H9 (cell line): ENCODE data around the gene CDH7. TPM values are rescaled to one million over a fixed set of nuclear protein-coding genes. Genes with fewer than 3 reads are reported as not detected.

Source experiments
- DNase-seq: peaks from one replicate; pipeline ENCODE4 v3.0.0-alpha.2; 2017
- H2AFZ ChIP-seq: one replicate; pipeline ENCODE4 v1.6.1; 2013; ENCODE audit warnings: mild to moderate bottlenecking, low read length, control low read depth, moderate library complexity
- H2AK5ac ChIP-seq: 2 replicates; pipeline ENCODE4 v1.6.1; 2013; ENCODE audit warnings: low read length, control low read depth, mixed read lengths; ENCODE audit not compliant: insufficient read length
- H2BK120ac ChIP-seq: one replicate; pipeline ENCODE4 v1.6.1; 2013; ENCODE audit warnings: low read depth, mild to moderate bottlenecking, low read length, control low read depth, inconsistent platforms; ENCODE audit not compliant: poor library complexity, severe bottlenecking
- H2BK12ac ChIP-seq: 2 replicates; pipeline ENCODE4 v1.6.1; 2013; ENCODE audit warnings: low read length, control low read depth, mixed read lengths, low read depth; ENCODE audit not compliant: insufficient read length
- H2BK15ac ChIP-seq: 2 replicates; pipeline ENCODE4 v1.6.1; 2013; ENCODE audit warnings: low read depth, low read length, control low read depth
- H2BK20ac ChIP-seq: one replicate; pipeline ENCODE4 v1.6.1; 2013; ENCODE audit warnings: low read depth, mild to moderate bottlenecking, low read length, control low read depth, inconsistent platforms; ENCODE audit not compliant: poor library complexity, severe bottlenecking
- H2BK5ac ChIP-seq: 2 replicates; pipeline ENCODE4 v1.6.1; 2013; ENCODE audit warnings: low read length, control low read depth, mixed read lengths; ENCODE audit not compliant: insufficient read length
- H3K14ac ChIP-seq: 2 replicates; pipeline ENCODE4 v1.6.1; 2013; ENCODE audit warnings: low read length, control low read depth; ENCODE audit not compliant: insufficient read depth
- H3K18ac ChIP-seq: 2 replicates; pipeline ENCODE4 v1.6.1; 2013; ENCODE audit warnings: low read depth, mild to moderate bottlenecking, mixed read lengths, low read length, control low read depth; ENCODE audit not compliant: insufficient read length
- H3K23ac ChIP-seq: 2 replicates; pipeline ENCODE4 v1.6.1; 2013; ENCODE audit warnings: low read length, control low read depth, mixed read lengths, low read depth; ENCODE audit not compliant: insufficient read length
- H3K23me2 ChIP-seq: 2 replicates; pipeline ENCODE4 v1.6.1; 2013; ENCODE audit warnings: low read depth, mild to moderate bottlenecking, mixed read lengths, low read length, control low read depth; ENCODE audit not compliant: insufficient read length, poor library complexity, severe bottlenecking
- H3K27ac ChIP-seq: 2 replicates; pipeline ENCODE4 v1.5.1; 2013; ENCODE audit warnings: low read length, control low read depth, mixed read lengths, low read depth; ENCODE audit not compliant: insufficient read length
- H3K27me3 ChIP-seq: 2 replicates; pipeline ENCODE4 v1.6.1; 2013; ENCODE audit warnings: low read length, control low read depth, inconsistent platforms; ENCODE audit not compliant: insufficient read depth
- H3K4ac ChIP-seq: 2 replicates; pipeline ENCODE4 v1.6.1; 2013; ENCODE audit warnings: low read depth, mild to moderate bottlenecking, control low read depth, inconsistent platforms, low read length, moderate library complexity
- H3K4me1 ChIP-seq: 2 replicates; pipeline ENCODE4 v1.6.1; 2013; ENCODE audit warnings: low read length, control low read depth, inconsistent platforms; ENCODE audit not compliant: insufficient read depth
- H3K4me2 ChIP-seq: 2 replicates; pipeline ENCODE4 v1.6.1; 2013; ENCODE audit warnings: low read length, control low read depth, mixed read lengths; ENCODE audit not compliant: insufficient read length, insufficient read depth
- H3K56ac ChIP-seq: 2 replicates; pipeline ENCODE4 v1.6.1; 2013; ENCODE audit warnings: low read depth, mild to moderate bottlenecking, mixed read lengths, low read length, control low read depth; ENCODE audit not compliant: insufficient read length
- H3K79me1 ChIP-seq: 2 replicates; pipeline ENCODE4 v1.6.1; 2013; ENCODE audit warnings: low read depth, mild to moderate bottlenecking, moderate library complexity, low read length, control low read depth, inconsistent platforms; ENCODE audit not compliant: insufficient read depth, poor library complexity, severe bottlenecking
- H3K79me2 ChIP-seq: 2 replicates; pipeline ENCODE4 v1.6.1; 2013; ENCODE audit warnings: low read length, control low read depth, inconsistent platforms; ENCODE audit not compliant: insufficient read depth
- H3K9ac ChIP-seq: 2 replicates; pipeline ENCODE4 v1.6.1; 2013; ENCODE audit warnings: low read length, control low read depth, mixed read lengths; ENCODE audit not compliant: insufficient read length; ENCODE audit errors: extremely low read depth
- H3K9me3 ChIP-seq: one replicate; pipeline ENCODE4 v1.6.1; 2013; ENCODE audit warnings: low read depth, low read length, inconsistent platforms; ENCODE audit not compliant: control insufficient read depth
- H3T11ph ChIP-seq: one replicate; pipeline ENCODE4 v1.6.1; 2013; ENCODE audit warnings: mild to moderate bottlenecking, low read length, control low read depth, inconsistent platforms
- H4K20me1 ChIP-seq: one replicate; pipeline ENCODE4 v1.6.1; 2013; ENCODE audit not compliant: control insufficient read depth, insufficient read length, insufficient read depth
- H4K5ac ChIP-seq: 2 replicates; pipeline ENCODE4 v1.6.1; 2013; ENCODE audit warnings: low read depth, mild to moderate bottlenecking, mixed read lengths, low read length, control low read depth; ENCODE audit not compliant: insufficient read length
- H4K8ac ChIP-seq: replicated peaks from 2 replicates; pipeline ENCODE4 v1.6.1; 2013; ENCODE audit warnings: low read length, control low read depth, mixed read lengths, low read depth; ENCODE audit not compliant: insufficient read length
- H4K91ac ChIP-seq: 2 replicates; pipeline ENCODE4 v1.6.1; 2013; ENCODE audit warnings: low read depth, mild to moderate bottlenecking, moderate library complexity, mixed read lengths, low read length, control low read depth; ENCODE audit not compliant: insufficient read length
- H3K27ac Mint-ChIP-seq, 3 experiments: 2 replicates in 2 of 3; 3 replicates in 1 of 3; pipeline ENCODE4 v1.8.0; 2020 to 2021; ENCODE audit warnings: mixed read lengths in 3 of 3, mild to moderate bottlenecking in 1 of 3, moderate library complexity in 1 of 3
- H3K27me3 Mint-ChIP-seq: 2 replicates; pipeline ENCODE4 v1.8.0; 2021; ENCODE audit warnings: low read depth, mild to moderate bottlenecking, moderate library complexity, mixed read lengths
- H3K36me3 Mint-ChIP-seq, 3 experiments: 2 replicates in 2 of 3; 3 replicates in 1 of 3; pipeline ENCODE4 v1.8.0; 2020 to 2021; ENCODE audit warnings: low read depth in 3 of 3, mixed read lengths in 3 of 3; ENCODE audit not compliant: insufficient read depth in 1 of 3
- H3K4me1 Mint-ChIP-seq, 2 experiments: 2 replicates each; pipeline ENCODE4 v1.8.0; 2020; ENCODE audit warnings: mixed read lengths in 2 of 2
- H3K4me3 Mint-ChIP-seq, 2 experiments: 2 replicates in 1 of 2; 3 replicates in 1 of 2; pipeline ENCODE4 v1.8.0; 2020 to 2021; ENCODE audit warnings: mild to moderate bottlenecking in 2 of 2, mixed read lengths in 2 of 2, moderate library complexity in 1 of 2
- H3K9me3 Mint-ChIP-seq, 2 experiments: 2 replicates in 1 of 2; 3 replicates in 1 of 2; pipeline ENCODE4 v1.8.0; 2020; ENCODE audit warnings: mild to moderate bottlenecking in 2 of 2, mixed read lengths in 2 of 2, moderate library complexity in 1 of 2
- CTCF ChIP-seq: fragments of 200-600 bp; sonication (generic); conservative IDR thresholded peaks from 3 replicates; pipeline ENCODE4 v1.8.0; 2021; ENCODE audit warnings: antibody characterized with exemption, mild to moderate bottlenecking
- total RNA-seq: library from RNA; stranded (reverse); gene quantifications from 2 replicates; pipeline ENCODE4 v1.2.1, GENCODE V29; 2021

The CDH7 gene
- total RNA-seq, 1 experiment from 2014 or later, result 0.13 TPM

- no peak overlapping the region for H2BK120ac ChIP-seq
- H2BK15ac ChIP-seq, result no peak overlapping the region
- no peak overlapping the region for H3K27ac ChIP-seq
- no peaks in the 10 kb centered on the region for H3K79me1 ChIP-seq
- H3K23me2 ChIP-seq, result no peaks in the 10 kb centered on the region
- no peak overlapping the region for H2BK5ac ChIP-seq
- no peak overlapping the region for H4K5ac ChIP-seq
- H3K18ac ChIP-seq, result no peak overlapping the region
- DNase-seq, result no peak
- H2BK20ac ChIP-seq, result no peak overlapping the region
- no peak overlapping the region for H2AK5ac ChIP-seq
- H3K4me1 ChIP-seq, result peaks cover 6% of the 10 kb centered on the region; the same call in 1 of the 2 replicates
- H4K91ac ChIP-seq, result no peak overlapping the region
- H4K8ac ChIP-seq, result no peak overlapping the region
- no peaks in the 10 kb centered on the region for H4K20me1 ChIP-seq
- H3K23ac ChIP-seq, result no peak overlapping the region
- H3K4ac ChIP-seq, result no peak overlapping the region
- Mint-ChIP-seq H3K9me3 (peaks cover 2 to 8% of the 10 kb centered on the region in 2 experiments; a peak in 3 of 5 replicates), H3K4me3 (no peak overlapping the region), H3K36me3 (peaks cover 0 to 6% (median 3%) of the 10 kb centered on the region in 3 experiments; a peak in 2 of 7 replicates), H3K27me3 (peaks cover 3% of the 10 kb centered on the region; the same call in 1 of the 2 replicates), H3K27ac (no peak overlapping the region), H3K4me1 (peaks cover 9 to 18% of the 10 kb centered on the region in 2 experiments)
- TF ChIP-seq CTCF, result no peak
- H2BK12ac ChIP-seq, result no peak overlapping the region
- H3K56ac ChIP-seq, result no peak overlapping the region
- no peaks in the 10 kb centered on the region for H3K27me3 ChIP-seq
- H3K9me3 ChIP-seq, result no peaks in the 10 kb centered on the region
- no peak overlapping the region for H3T11ph ChIP-seq
- no peak overlapping the region for H3K4me2 ChIP-seq
- H3K79me2 ChIP-seq, result no peaks in the 10 kb centered on the region
- H2AFZ ChIP-seq, result no peak overlapping the region
- no peak overlapping the region for H3K9ac ChIP-seq
- H3K14ac ChIP-seq, result no peak overlapping the region
Observed at GRCh38 chr18:65937180-65937579, 186.4 kb downstream of the CDH7 start.
